Smooth muscle cell (in vitro differentiated cells): Measurements from ENCODE around the gene NIT1. TPM values are rescaled to one million over a fixed set of nuclear protein-coding genes. Genes with fewer than 3 reads are reported as not detected.

Experiments used
- DNase-seq: peaks from one replicate; lab custom pipeline; 2025; ENCODE audit not compliant: unreplicated experiment; lab: John Stamatoyannopoulos, UW
- H2AFZ ChIP-seq: fragments of 200-600 bp; sonication (generic); 2 replicates; pipeline ENCODE4 v1.6.0; 2016; ENCODE audit warnings: antibody characterized with exemption, low read depth, mild to moderate bottlenecking
- H3F3A ChIP-seq: fragments of 200-600 bp; sonication (generic); 2 replicates; pipeline ENCODE4 v1.6.0; 2017; ENCODE audit warnings: antibody characterized with exemption, low read depth
- H3K27ac ChIP-seq: fragments of 200-600 bp; sonication (generic); 2 replicates; pipeline ENCODE4 v1.5.1; 2016; ENCODE audit warnings: low read depth, mild to moderate bottlenecking
- H3K27me3 ChIP-seq: fragments of 200-600 bp; sonication (generic); 2 replicates; pipeline ENCODE4 v1.6.1; 2016; ENCODE audit warnings: low read depth, mild to moderate bottlenecking
- H3K36me3 ChIP-seq: fragments of 200-600 bp; sonication (generic); 2 replicates; pipeline ENCODE4 v1.5.1; 2016; ENCODE audit warnings: low read depth
- H3K4me1 ChIP-seq: fragments of 200-600 bp; sonication (generic); 2 replicates; pipeline ENCODE4 v1.5.1; 2016; ENCODE audit warnings: low read depth
- H3K4me2 ChIP-seq: fragments of 200-600 bp; sonication (generic); 2 replicates; pipeline ENCODE4 v1.6.0; 2016; ENCODE audit warnings: mild to moderate bottlenecking
- H3K4me3 ChIP-seq: fragments of 200-600 bp; sonication (generic); 2 replicates; pipeline ENCODE4 v1.5.1; 2016; ENCODE audit warnings: mild to moderate bottlenecking
- H3K79me2 ChIP-seq: fragments of 200-600 bp; sonication (generic); 2 replicates; pipeline ENCODE4 v1.6.0; 2016; ENCODE audit warnings: low read depth, mild to moderate bottlenecking
- H3K9ac ChIP-seq: fragments of 200-600 bp; sonication (generic); 2 replicates; pipeline ENCODE4 v1.6.0; 2016; ENCODE audit warnings: low read depth
- H3K9me3 ChIP-seq: fragments of 200-600 bp; sonication (generic); replicated peaks from 2 replicates; pipeline ENCODE4 v1.5.1; 2016; ENCODE audit warnings: low read depth
- H4K20me1 ChIP-seq: fragments of 200-600 bp; sonication (generic); 2 replicates; pipeline ENCODE4 v1.6.0; 2016; ENCODE audit warnings: low read depth
- WGBS: methylation state at CpG from one replicate; pipeline ENCODE4 v1.1.7; 2016; ENCODE audit warnings: low lambda C conversion rate; 5-methylcytosine and 5-hydroxymethylcytosine counted together
- polyA plus RNA-seq: library from polyadenylated mRNA; unstranded; fragments of >200 nt; fragmentation: Nextera tagmentation; extraction: Ambion mirVana; gene quantifications from 2 replicates; pipeline ENCODE4 v1.2.1, GENCODE V29; 2016
- total RNA-seq: library from RNA; depleted of rRNA; stranded (reverse); fragments of >200 nt; gene quantifications from 2 replicates; pipeline ENCODE4 v1.2.3, GENCODE V29; 2014
- TF ChIP-seq, protein P1 (sequence below): fragments of 200-600 bp; sonication (generic); IDR thresholded peaks from 2 replicates; pipeline ENCODE4 v1.5.1; 2017; ENCODE audit warnings: borderline replicate concordance, mild to moderate bottlenecking, antibody characterized with exemption; ENCODE audit not compliant: insufficient read depth, poor library complexity, severe bottlenecking

NIT1 gene
- total and polyA plus RNA-seq, 2 experiments from 2014 or later = 33.6 to 37.6 TPM

DNA sequence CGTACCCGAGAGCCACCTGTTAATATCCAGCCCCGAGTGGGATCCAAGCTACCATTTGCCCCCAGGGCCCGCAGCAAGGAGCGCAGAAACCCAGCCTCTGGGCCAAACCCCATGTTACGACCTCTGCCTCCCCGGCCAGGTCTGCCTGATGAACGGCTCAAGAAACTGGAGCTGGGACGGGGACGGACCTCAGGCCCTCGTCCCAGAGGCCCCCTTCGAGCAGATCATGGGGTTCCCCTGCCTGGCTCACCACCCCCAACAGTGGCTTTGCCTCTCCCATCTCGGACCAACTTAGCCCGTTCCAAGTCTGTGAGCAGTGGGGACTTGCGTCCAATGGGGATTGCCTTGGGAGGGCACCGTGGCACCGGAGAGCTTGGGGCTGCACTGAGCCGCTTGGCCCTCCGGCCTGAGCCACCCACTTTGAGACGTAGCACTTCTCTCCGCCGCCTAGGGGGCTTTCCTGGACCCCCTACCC lies 42.8 kb downstream of the NIT1 start:
- no peaks in the 10 kb centered on the region for H3K9me3 ChIP-seq
- no peaks in the 10 kb centered on the region for H3K27me3 ChIP-seq
- H3K9ac ChIP-seq = no peak overlapping the region
- WGBS = 96% methylated on average over 22 of the region's 22 CpGs
- H3F3A ChIP-seq = peaks cover 10% of the 10 kb centered on the region
- no peak overlapping the region for H3K4me2 ChIP-seq
- no peaks in the 10 kb centered on the region for H3K36me3 ChIP-seq
- no peak for DNase-seq
- H3K27ac ChIP-seq = no peak overlapping the region
- no peak overlapping the region for H3K4me3 ChIP-seq
- TF ChIP-seq, protein P1, sequence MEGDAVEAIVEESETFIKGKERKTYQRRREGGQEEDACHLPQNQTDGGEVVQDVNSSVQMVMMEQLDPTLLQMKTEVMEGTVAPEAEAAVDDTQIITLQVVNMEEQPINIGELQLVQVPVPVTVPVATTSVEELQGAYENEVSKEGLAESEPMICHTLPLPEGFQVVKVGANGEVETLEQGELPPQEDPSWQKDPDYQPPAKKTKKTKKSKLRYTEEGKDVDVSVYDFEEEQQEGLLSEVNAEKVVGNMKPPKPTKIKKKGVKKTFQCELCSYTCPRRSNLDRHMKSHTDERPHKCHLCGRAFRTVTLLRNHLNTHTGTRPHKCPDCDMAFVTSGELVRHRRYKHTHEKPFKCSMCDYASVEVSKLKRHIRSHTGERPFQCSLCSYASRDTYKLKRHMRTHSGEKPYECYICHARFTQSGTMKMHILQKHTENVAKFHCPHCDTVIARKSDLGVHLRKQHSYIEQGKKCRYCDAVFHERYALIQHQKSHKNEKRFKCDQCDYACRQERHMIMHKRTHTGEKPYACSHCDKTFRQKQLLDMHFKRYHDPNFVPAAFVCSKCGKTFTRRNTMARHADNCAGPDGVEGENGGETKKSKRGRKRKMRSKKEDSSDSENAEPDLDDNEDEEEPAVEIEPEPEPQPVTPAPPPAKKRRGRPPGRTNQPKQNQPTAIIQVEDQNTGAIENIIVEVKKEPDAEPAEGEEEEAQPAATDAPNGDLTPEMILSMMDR = no peak
- no peaks in the 10 kb centered on the region for H3K79me2 ChIP-seq
- H3K4me1 ChIP-seq = peaks cover 10% of the 10 kb centered on the region
- H2AFZ ChIP-seq = no peak overlapping the region
- no peaks in the 10 kb centered on the region for H4K20me1 ChIP-seq

DNA sequence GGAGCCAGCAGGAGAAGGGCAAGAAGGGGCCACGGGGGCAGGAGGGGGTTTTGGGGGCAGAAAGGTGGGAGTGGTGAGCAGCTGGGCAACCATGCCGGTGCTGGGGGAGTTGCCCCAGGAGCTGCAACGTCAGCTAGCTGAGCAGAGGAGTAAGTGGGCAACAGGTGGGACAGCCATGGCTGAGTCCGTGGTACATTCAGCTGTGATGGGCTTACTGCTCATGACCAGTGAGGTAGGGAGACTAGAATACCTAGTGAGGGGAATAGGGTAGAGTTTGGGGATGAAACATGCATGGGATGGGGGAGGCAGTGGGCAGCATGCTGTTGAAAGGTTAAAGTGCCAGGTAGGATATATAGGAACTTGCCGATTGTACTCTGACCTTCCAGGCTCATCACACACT lies 43.7 kb downstream of the NIT1 start:
- no peak overlapping the region for H3K27ac ChIP-seq
- H3K4me1 ChIP-seq = peaks cover 10% of the 10 kb centered on the region
- no peak overlapping the region for H3K4me3 ChIP-seq
- no peak overlapping the region for H3K4me2 ChIP-seq
- H3K9me3 ChIP-seq = no peaks in the 10 kb centered on the region
- H4K20me1 ChIP-seq = no peaks in the 10 kb centered on the region
- H2AFZ ChIP-seq = no peak overlapping the region
- 98% methylated on average over 5 of the region's 5 CpGs for WGBS
- H3F3A ChIP-seq = peaks cover 10% of the 10 kb centered on the region
- H3K79me2 ChIP-seq = no peaks in the 10 kb centered on the region
- no peaks in the 10 kb centered on the region for H3K27me3 ChIP-seq
- DNase-seq = no peak
- no peaks in the 10 kb centered on the region for H3K36me3 ChIP-seq
- no peak overlapping the region for H3K9ac ChIP-seq
- TF ChIP-seq, protein P1 = no peak

GRCh38 chr1:161162052-161162451 lies 44.1 kb downstream of the NIT1 start:
- Histone ChIP-seq H3K27me3 (no peaks in the 10 kb centered on the region), H2AFZ (no peak overlapping the region), H3K4me1 (peaks cover 11% of the 10 kb centered on the region), H3K9ac (no peak overlapping the region), H3K79me2 (no peaks in the 10 kb centered on the region), H3K9me3 (no peaks in the 10 kb centered on the region), H3K36me3 (no peaks in the 10 kb centered on the region), H3K4me3 (no peak overlapping the region), H3K27ac (no peak overlapping the region), H3F3A (peaks cover 10% of the 10 kb centered on the region), H3K4me2 (no peak overlapping the region), H4K20me1 (no peaks in the 10 kb centered on the region)
- WGBS = 64% methylated on average over 7 of the region's 7 CpGs
- no peak for DNase-seq
- TF ChIP-seq, protein P1 = no peak

GRCh38 chr1:161162806-161163205 lies 44.9 kb downstream of the NIT1 start:
- TF ChIP-seq, protein P1 = no peak
- H3K9ac ChIP-seq = no peak overlapping the region
- no peaks in the 10 kb centered on the region for H4K20me1 ChIP-seq
- no peak overlapping the region for H3K4me3 ChIP-seq
- H3K36me3 ChIP-seq = no peaks in the 10 kb centered on the region
- H3K4me2 ChIP-seq = no peak overlapping the region
- peaks cover 10% of the 10 kb centered on the region for H3F3A ChIP-seq
- WGBS = 96% methylated on average over 10 of the region's 10 CpGs
- H3K79me2 ChIP-seq = no peaks in the 10 kb centered on the region
- H3K4me1 ChIP-seq = peaks cover 15% of the 10 kb centered on the region
- no peak for DNase-seq
- no peak overlapping the region for H2AFZ ChIP-seq
- no peaks in the 10 kb centered on the region for H3K9me3 ChIP-seq
- no peaks in the 10 kb centered on the region for H3K27me3 ChIP-seq
- H3K27ac ChIP-seq = no peak overlapping the region
